TTC549 (cell line): ENCODE data around the gene ECE2.

Experiments used
- FAIRE-seq: peaks from 2 replicates; lab custom pipeline; 2012; peaks lifted over from hg19 to GRCh38; lab: Jason Lieb, UNC

ECE2 gene

DNA sequence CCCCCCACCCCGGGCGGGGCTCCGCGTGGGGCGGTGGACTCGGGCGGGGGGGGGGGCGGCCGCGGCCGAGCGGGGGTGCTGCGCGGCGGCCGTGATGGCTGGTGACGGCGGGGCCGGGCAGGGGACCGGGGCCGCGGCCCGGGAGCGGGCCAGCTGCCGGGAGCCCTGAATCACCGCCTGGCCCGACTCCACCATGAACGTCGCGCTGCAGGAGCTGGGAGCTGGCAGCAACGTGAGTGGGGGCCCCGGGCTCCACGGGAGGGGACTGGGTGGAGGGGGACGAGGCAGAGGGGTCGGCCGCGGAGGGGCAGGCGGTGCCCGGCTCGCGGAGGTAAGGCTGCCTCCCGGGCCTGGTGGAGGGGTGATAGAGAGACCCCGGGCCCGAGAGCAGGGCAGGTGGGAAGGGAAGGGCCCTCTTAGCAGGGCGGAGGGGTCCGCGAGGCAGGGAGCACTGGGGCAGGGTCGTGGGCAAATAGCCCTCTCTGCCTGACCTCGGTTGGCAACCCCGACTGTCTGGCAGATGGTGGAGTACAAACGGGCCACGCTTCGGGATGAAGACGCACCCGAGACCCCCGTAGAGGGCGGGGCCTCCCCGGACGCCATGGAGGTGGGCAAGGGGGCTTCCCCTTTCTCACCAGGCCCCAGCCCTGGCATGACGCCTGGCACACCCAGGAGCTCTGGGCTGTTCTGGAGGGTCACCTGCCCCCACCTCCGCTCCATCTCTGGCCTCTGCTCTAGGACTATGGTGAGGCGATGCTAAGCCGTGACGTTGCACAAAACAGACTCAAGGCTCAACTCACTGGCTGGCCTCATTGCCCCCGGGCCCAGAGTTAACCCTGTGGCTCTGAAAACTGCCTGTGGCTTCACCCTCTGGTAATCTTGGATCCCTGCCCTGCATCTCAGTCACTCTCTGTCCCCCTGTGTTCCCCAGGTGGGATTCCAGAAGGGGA lies at the start of gene ECE2:
Gene ECE2, plus strand, starts transcription at position 62 of the 950 bp plus-strand sequence. Its CDS starts 132 bp downstream, at position 194.
- FAIRE-seq, result no peak

DNA sequence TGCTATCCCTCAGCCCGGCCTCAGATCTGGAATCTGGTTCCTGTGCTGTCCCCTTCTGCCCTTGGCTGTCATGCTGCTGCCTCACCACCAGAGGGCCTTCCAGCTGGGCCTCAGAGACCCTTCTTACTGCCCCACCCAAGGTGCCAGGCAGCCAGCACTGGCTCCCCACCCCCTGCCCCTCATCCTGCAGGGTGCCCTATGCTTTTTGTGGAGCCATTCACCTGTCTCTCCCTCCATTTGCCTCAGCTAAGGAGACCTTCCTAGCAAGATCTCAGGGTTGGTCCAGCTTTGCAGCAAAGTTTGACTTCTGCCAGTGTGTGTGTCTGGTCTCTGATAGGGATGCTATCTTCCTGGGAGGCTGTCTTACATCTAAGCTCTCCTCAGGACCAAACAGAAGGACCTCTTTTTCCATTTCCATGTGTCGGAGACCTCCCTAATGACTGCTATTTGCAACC lies 48.3 kb upstream of the ECE2 start:
- no peak for FAIRE-seq

DNA sequence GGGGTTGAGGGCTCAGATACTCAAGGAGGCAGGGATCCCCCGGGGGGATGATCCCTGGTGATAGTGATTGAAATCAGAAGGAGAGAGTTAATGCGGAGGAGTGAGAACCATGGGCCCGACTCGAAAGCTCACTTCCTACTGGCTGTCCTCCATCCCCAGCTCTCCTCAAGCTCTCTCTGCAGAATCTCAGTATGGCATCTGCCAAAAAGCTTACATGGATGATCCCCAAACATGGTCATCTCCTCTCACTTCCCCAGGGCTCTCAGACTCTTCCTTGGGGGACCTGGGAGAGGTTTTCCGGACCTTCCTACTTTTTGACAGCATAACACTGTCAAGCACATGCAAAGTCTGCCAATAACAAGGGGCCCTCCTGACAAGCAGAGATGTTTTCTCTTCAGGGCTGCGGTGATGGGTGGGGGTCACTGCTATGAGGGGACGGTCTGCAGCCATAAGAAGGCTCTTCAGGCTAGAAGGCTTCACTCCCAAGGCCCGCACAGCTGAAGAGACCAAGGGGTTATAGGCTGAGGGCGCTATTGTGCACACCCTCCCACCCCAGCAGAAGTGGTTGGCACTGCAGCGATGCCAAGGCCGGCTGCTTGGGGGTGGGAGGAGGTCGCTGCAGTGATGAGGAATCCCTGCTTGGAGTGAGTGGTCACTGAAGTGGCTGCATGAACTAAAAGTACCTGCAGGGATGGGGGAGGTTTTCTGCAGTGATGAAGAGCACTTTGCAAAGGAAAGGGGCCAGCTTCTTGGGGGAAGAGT lies 47.3 kb upstream of the ECE2 start:
- no peak for FAIRE-seq

DNA sequence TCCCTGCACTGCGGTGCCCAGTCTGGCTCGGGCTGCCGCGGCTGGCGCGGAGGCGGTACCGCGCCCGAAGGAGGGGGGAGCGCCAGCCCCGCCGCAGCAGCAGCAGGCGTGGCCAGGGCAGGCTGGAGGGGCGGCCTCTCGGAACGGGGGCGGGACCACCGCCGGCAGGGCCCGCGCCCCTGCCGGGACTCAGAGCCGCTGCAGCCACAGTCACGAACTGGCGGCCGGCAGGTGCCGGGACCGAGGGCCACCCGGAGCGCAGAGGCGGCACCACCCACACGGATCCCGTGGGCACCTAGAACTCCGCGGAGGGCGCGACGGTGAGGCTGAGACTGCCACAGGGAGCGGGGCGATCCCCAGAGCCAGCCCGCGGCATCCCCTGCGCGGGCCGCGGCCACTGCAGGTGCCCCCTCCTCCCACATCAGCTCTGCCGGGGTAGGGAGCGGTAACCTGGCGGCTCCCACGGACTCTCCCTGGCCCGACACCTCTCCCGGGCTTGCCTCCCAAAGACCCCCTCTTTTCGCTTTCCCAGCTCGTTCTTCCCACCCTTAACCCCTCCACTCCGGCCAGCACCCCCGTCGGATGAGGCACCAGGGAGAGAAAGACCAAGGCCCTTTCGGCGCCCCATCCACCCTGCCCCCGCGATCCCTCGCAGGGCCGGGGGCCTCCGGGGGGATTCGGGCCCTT lies 46.3 kb upstream of the ECE2 start, which contains the start of gene VWA5B2:
Gene VWA5B2, plus strand, starts transcription at position 192 of the 687 bp plus-strand sequence. CDS start 944 bp downstream, outside the sequence.
- FAIRE-seq, result no peak

DNA sequence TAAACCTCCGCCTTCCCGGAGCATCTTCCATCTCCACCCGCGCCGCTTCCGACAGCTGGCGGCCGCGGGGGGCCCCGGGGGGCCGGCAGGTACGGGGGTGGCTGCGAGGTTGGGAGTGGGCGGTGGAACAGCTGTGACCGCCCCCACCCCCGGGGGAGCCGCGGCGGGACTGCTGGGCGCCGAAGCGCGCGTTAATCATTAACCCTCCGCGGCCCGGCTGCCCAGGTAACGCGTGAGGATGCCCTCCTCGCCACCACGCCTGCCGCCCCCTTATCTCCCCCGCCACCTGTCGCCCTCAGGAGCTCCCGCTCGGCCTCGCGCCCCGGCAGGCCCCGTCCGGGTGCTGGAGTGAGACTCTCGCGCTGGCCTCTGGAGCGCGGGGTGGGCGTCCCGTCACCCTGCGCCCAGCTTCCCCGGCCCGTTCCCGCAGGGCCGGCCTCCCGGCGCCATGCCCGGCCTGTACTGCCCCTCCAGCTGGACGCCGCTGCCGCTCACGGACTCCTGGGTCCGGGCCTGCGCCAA lies 45.7 kb upstream of the ECE2 start:
- no peak for FAIRE-seq

DNA sequence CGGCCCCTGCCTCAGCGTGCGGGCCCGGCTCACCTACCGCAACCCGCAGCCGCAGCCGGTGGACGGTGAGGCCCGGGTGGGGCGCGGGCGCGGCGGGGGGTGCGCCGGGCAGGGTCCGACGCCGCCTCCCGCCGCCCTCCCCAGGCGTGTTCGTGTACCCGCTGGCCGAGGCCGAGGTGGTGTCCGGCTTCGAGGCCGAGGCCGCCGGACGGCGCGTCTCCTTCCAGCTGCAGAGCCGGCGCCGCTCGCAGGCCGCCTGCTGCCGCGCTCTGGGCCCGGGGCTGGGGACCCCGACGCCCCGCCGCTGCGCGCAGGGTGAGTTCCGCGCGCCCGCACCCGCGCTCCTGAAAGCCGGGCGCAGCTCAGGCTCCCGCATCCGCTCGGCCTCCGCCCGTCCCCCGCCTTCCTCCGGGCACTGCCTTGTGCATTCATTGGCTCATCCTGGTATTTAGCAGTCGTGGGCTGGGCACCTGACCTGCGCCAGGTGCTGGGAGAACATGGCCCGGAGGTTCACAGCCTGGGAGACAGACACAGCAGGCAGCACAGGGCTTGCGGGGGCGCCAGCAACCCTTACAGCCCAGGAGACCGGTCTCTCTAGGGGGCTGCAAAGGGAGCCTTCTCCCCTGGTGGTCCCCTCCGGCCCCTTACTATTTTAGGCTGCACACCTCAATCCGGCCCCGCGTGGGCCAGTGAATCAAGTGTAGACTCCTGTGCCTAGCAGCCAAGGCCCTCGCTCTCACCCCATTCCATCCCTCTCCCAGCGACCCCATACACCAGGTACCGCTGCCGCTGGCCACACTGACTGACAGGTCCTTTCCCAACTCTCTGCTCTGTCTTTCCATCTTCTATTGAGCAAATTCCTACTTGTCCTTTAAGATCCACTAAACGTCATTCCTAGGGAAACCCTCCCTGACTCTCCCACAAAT lies 45.0 kb upstream of the ECE2 start:
- no peak for FAIRE-seq

DNA sequence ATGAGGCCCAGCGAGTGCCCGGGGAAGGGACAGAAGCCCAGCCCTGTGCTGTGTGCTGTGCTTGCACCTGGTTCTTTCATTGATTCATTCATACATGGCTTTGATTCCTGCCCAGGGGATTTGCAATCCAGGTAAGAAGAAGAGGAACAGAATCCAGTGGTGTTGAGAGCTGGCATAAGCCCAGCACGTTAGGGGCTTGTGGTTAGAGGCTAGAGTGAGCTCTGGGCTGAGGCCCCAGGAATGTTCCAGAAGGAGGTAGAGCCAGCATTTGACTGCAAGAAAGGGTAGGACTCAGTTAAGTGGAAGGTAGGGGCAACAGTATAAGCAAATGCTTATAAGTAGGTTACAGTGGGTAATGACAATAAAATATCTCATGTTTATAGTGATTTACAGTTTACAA lies 44.2 kb upstream of the ECE2 start:
- no peak for FAIRE-seq

DNA sequence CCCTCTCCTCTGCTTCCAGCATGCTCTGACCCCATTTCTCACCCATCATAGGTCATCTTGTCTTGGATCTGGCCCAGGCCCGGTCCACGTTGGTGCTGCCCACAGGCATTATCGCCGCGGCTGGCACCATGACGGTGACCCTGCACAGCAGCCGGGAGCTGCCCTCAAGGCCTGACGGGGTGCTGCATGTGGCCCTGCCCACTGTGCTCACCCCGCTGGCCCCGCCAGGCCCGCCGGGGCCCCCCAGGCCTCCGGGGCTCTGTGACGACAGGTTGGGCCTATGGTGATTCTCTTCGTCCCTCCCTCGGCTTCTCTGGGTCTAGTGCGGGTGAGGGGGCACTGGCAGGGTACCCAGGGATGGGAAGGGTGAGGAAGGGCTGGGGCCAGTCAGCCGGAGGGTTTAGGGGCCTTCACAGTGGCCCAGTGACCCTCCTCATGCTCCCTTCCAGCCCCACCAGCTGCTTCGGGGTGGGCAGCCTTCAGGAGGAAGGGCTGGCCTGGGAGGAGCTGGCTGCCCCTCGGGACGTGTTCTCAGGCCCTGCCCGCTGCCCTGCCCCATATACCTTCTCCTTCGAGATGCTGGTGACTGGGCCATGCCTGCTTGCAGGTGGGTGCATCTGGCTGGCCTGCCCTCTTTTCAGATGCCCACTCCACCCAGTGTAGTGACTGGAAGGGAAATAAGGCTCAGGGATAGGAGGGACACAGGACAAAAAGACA lies 42.5 kb upstream of the ECE2 start:
- FAIRE-seq, result no peak

DNA sequence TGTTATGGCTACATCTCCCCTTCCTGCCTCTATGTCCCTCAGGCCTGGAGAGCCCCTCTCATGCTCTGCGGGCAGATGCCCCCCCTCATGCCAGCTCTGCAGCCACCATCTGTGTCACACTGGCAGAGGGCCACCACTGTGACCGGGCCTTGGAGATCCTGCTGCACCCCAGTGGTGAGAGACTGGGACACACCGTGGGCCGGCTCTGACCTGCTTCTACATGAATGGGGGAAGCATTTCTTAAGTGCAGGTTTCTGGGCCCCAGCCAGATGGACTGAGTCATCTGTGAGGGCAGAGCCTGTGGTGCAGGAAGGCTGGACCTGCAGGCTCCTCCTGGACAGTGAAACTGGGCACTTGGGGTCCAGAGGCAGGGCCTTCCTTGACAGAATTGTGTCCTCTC lies 41.6 kb upstream of the ECE2 start:
- no peak for FAIRE-seq

DNA sequence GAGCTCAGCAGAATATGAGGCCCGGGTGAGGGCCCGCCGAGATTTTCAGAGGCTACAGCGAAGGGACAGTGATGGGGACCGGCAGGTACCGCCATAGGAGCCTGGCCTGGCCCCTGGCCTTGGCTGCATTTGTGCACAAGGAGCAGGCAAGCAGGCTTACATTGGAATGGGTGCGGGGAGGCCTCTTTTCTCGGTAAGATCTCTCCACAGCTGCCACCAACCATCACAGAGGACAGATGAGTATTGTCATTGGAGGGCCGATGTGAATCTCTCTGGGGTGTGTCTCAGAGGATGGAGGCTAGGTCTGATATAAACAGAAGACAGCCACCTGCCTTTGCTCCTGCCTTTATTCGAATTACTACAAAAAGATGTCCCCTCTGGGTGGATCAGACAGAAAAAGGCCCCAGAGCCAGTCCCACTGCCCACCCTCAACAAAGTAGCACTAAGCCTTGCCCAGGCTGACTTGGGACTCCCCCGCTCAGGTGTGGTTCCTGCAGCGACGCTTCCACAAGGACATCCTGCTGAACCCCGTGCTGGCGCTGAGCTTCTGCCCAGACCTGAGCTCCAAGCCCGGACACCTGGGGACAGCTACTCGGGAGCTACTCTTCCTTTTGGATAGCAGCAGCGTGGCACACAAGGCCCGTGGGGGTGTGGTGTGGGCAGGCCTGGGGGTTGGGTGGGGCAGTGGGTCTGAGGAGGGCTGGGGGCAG lies 41.0 kb upstream of the ECE2 start:
- FAIRE-seq, result no peak

DNA sequence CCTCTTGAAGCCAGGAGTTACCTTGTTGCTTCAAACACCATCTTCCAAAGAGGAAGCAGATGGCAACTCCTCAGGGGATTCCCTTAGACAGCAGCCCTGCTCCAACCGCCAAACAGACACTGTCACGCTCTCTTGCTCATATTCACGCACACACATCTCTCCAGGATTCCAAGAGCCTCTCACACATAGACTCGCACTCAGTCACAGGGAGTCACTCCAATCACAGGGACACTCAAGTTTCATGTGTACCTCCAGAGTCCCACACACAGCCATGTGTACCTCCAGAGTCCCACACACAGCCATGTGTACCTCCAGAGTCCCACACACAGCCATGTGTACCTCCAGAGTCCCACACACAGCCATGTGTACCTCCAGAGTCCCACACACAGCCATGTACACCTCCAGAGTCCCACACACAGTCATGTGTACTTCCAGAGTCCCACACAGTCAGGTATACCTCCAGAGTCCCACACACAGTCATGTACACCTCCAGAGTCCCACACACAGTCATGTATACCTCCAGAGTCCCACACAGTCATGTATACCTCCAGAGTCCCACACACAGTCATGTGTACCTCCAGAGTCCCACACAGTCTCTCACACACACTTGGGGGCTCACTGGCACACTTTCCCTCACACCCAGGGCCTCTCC lies 40.3 kb upstream of the ECE2 start:
- FAIRE-seq, result no peak

DNA sequence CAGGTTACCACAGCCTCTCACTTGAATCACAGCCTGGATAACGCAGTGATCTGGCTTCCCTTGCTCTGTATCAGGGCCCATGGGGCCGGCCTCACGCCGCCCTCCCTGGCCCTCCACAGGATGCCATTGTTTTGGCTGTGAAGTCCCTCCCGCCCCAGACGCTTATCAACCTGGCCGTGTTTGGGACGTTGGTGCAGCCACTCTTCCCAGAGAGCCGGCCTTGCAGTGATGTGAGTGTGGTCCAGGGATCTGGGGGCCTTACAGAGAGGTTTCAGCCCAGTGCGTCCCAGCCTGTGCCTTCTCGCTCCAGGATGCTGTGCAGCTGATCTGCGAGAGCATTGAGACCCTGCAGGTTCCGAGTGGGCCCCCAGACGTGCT lies 39.8 kb upstream of the ECE2 start:
- FAIRE-seq, result no peak

DNA sequence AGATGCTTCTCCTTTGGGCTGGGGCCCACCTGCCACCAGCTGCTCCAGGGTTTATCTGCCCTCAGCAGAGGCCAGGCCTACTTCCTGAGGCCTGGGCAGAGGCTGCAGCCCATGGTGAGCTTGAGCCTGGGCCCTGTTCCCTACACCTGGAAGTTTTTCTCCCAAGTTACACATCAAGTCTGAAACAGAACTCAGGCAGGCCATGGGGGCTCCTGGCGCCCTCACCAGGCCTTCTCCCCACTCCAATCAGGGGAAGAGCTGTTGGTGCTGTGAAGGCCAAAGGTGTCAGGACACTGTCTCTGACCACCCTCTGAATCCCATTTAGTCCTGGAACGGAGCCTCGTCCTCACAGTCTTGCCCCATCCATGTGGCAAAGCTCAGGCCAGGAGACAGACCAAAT lies 39.2 kb upstream of the ECE2 start:
- FAIRE-seq, result no peak

DNA sequence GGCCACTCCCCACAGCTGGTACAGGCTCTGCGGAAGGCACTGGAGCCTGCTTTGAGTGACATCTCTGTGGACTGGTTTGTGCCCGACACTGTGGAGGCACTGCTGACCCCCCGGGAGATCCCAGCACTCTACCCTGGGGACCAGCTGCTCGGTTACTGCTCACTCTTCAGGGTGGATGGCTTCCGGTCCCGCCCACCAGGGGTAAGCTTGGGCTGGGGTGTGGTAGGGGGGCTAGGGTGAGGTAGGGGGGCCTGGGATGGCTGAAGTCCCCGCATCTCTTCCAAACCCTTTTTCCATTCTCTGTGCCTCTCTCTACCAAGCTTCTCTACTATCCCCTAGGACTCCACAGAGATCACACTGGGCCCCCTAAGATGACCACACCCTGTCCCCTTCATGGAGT lies 38.6 kb upstream of the ECE2 start:
- FAIRE-seq, result no peak

DNA sequence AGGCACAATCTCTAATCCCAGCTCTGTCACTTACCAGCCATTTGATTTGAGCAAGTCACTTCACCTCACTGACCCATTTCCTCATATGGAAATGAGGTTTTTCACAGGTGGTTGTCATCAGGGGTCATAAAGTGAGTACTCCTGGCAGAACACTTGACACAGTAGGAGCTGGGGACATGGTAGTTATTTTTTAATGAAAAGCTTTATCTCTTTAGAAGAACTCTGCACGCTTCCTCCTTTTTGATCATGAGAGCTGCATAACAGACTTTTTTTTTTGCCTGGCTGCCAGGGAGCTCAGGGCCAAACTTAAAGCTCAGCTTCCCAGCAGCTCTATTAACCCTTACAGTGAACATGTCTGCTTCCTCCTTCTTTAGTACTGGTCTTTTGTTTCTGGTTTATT lies 38.0 kb upstream of the ECE2 start:
- FAIRE-seq, result no peak

DNA sequence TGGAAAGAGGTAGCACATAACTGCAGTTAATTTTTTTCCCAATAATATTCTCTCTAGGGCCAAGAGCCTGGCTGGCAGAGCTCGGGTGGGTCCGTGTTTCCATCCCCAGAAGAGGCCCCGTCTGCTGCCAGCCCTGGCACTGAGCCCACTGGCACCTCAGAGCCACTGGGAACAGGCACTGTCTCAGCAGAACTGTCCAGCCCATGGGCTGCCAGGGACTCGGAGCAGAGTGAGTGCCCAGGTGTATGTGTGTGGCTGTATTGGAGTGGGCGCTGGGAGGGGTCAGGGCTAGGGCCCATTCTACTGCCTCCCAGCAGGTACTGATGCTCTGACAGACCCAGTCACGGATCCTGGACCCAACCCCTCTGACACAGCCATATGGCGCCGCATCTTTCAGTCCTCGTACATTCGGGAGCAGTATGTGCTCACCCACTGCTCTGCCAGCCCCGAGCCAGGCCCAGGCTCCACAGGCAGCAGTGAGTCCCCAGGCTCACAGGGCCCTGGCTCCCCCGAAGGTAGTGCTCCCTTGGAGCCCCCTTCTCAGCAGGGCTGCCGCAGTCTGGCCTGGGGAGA lies 37.5 kb upstream of the ECE2 start:
- no peak for FAIRE-seq

DNA sequence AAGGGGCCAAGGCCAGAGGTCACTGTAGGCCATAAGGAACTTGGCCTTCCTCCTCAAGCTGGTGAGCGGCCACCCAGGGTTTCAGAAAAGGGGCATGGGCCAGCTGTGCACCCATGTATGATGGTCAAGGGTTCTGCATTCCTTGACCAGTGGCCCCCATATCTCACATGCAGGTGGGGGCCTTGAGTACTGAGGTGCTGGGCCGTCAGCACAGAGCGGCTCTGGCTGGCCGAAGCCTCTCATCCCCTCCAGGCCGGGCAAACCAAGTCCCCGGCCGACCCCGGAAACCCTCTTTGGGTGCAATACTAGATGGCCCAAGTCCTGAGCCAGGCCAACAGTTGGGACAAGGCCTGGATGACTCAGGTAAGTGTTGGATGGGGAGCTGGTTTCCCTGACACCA lies 36.6 kb upstream of the ECE2 start:
- FAIRE-seq, result no peak

DNA sequence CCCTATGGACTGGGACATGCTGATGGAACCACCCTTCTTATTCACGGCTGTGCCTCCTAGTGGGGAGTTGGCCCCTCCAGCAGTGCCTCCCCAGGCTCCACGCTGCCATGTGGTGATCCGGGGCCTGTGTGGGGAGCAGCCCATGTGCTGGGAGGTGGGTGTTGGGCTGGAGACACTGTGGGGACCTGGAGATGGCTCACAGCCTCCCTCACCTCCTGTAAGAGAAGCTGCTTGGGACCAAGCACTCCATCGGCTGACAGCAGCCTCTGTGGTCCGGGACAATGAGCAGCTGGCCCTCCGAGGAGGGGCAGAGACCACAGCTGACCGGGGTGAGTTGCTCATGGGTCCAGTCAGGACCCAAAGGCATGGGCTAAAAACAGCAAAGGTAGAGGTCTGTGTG lies 36.1 kb upstream of the ECE2 start:
- FAIRE-seq, result no peak
